Endodermal cell (in vitro differentiated cells): ENCODE data around the gene SMIM1. TPM values are rescaled to one million over a fixed set of nuclear protein-coding genes. Genes with fewer than 3 reads are reported as not detected.

Experiments used
- DNase-seq: peaks from one replicate; pipeline ENCODE4 v3.0.0-alpha.2; 2017
- H3K27ac ChIP-seq: 2 replicates; pipeline ENCODE4 v1.5.1; 2013; ENCODE audit warnings: mild to moderate bottlenecking, low read depth, low read length, moderate library complexity
- H3K27me3 ChIP-seq: 2 replicates; pipeline ENCODE4 v1.6.1; 2013; ENCODE audit warnings: mild to moderate bottlenecking, low read length, moderate library complexity; ENCODE audit not compliant: insufficient read depth, control insufficient read depth, poor library complexity, severe bottlenecking
- H3K36me3 ChIP-seq: 2 replicates; pipeline ENCODE4 v1.7.0; 2013; ENCODE audit warnings: mild to moderate bottlenecking, low read length, moderate library complexity; ENCODE audit not compliant: control insufficient read depth, insufficient read depth
- H3K4me1 ChIP-seq: one replicate; pipeline ENCODE4 v1.7.0; 2013; ENCODE audit warnings: low read length; ENCODE audit not compliant: control insufficient read depth, insufficient read depth
- H3K4me3 ChIP-seq: 2 replicates; pipeline ENCODE4 v1.5.1; 2013; ENCODE audit warnings: mild to moderate bottlenecking, low read length, moderate library complexity
- H3K9ac ChIP-seq: 2 replicates; pipeline ENCODE4 v1.6.1; 2013; ENCODE audit warnings: mild to moderate bottlenecking, low read length, moderate library complexity; ENCODE audit not compliant: poor library complexity, severe bottlenecking; ENCODE audit errors: extremely low read depth
- H3K9me3 ChIP-seq: 2 replicates; pipeline ENCODE4 v1.6.1; 2013; ENCODE audit warnings: mild to moderate bottlenecking, low read length, moderate library complexity; ENCODE audit not compliant: control insufficient read depth
- H3K27ac Mint-ChIP-seq: 2 replicates; pipeline ENCODE4 v1.8.0; 2020; ENCODE audit warnings: mixed read lengths
- H3K27me3 Mint-ChIP-seq: 2 replicates; pipeline ENCODE4 v1.8.0; 2021; ENCODE audit warnings: mild to moderate bottlenecking, mixed read lengths; ENCODE audit not compliant: insufficient read depth
- H3K36me3 Mint-ChIP-seq: 2 replicates; pipeline ENCODE4 v1.8.0; 2020; ENCODE audit warnings: low read depth, mixed read lengths
- H3K4me1 Mint-ChIP-seq: 2 replicates; pipeline ENCODE4 v1.8.0; 2020; ENCODE audit warnings: mixed read lengths
- H3K4me3 Mint-ChIP-seq: 2 replicates; pipeline ENCODE4 v1.8.0; 2020; ENCODE audit warnings: mild to moderate bottlenecking, moderate library complexity, mixed read lengths
- H3K9me3 Mint-ChIP-seq: 2 replicates; pipeline ENCODE4 v1.8.0; 2020; ENCODE audit warnings: mild to moderate bottlenecking, mixed read lengths
- WGBS, 2 experiments: methylation state at CpG; one replicate each; pipeline versions ENCODE4 v1.1.5 to v1.1.7; 2013; ENCODE audit warnings: missing lambda C conversion rate in 2 of 2, mixed read lengths in 1 of 2; ENCODE audit not compliant: insufficient coverage in 1 of 2, insufficient read length in 1 of 2; 5-methylcytosine and 5-hydroxymethylcytosine counted together
- total RNA-seq, 2 donors: library from RNA; stranded (reverse); fragmentation: NEBNext Ultra II Directional in 1 of 2; extraction: Animal tissue kit (Norgen Biotek cat#: 25700) in 1 of 2; gene quantifications; 2 replicates in 1 of 2; 3 replicates in 1 of 2; pipeline ENCODE4 v1.2.1, GENCODE V29; 2021
- TF ChIP-seq, protein P1 (sequence below): fragments of 200-600 bp; sonication (generic); conservative IDR thresholded peaks from 2 replicates; pipeline ENCODE4 v1.5.0; 2021; ENCODE audit warnings: antibody characterized with exemption, mild to moderate bottlenecking

Gene SMIM1
- total RNA-seq, 2 donors from 2014 or later = 11.1 to 15.0 TPM

DNA sequence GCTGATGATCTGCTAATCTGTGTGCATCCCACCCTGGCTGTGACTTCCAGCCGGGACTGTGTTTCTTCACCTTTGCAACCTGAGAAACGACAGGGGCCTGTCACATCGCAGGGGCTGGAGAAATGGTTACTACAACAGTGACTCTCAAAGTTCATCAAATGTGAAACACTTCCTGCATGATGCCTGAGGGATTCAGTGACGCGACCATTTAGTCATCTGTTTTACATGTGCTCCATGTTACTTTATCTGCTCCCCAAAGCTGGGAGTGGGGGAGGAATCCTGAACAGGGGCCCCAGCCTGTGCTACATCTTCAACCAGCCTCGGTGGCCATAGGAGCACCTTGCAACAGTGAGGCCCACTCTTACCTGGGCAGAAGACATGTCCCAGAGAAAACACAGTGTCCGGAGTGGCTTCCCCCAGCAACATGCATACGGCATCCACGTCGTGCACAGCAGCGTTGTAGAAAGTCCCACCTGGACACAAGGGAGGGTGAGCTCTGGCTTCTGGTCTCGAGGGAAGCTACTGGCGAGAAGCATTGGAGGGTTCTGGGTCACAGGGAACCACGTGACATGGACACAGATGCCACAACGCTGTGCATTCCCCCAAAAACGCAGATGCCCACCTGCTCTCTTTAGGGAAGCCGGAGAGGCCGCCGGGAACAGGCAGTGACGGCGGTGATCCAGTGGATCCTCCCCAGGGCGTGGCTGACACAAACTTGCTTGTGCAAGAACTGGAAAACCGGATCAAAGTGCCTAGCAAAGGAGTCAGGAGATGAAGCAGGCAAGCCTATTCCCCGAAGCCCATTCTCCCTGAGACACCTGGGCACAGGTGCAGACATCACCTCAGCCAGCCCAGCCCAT is 29.9 kb upstream of the SMIM1 start:
- Histone ChIP-seq H3K9ac (no peak overlapping the region), H3K4me1 (peaks cover 10% of the 10 kb centered on the region), H3K36me3 (peaks cover 51% of the 10 kb centered on the region), H3K27ac (no peak overlapping the region), H3K9me3 (peaks cover 12% of the 10 kb centered on the region), H3K4me3 (no peak overlapping the region), H3K27me3 (no peaks in the 10 kb centered on the region)
- H3K27me3 Mint-ChIP-seq = no peaks in the 10 kb centered on the region
- peaks cover 42% of the 10 kb centered on the region for H3K36me3 Mint-ChIP-seq
- TF ChIP-seq, protein P1, sequence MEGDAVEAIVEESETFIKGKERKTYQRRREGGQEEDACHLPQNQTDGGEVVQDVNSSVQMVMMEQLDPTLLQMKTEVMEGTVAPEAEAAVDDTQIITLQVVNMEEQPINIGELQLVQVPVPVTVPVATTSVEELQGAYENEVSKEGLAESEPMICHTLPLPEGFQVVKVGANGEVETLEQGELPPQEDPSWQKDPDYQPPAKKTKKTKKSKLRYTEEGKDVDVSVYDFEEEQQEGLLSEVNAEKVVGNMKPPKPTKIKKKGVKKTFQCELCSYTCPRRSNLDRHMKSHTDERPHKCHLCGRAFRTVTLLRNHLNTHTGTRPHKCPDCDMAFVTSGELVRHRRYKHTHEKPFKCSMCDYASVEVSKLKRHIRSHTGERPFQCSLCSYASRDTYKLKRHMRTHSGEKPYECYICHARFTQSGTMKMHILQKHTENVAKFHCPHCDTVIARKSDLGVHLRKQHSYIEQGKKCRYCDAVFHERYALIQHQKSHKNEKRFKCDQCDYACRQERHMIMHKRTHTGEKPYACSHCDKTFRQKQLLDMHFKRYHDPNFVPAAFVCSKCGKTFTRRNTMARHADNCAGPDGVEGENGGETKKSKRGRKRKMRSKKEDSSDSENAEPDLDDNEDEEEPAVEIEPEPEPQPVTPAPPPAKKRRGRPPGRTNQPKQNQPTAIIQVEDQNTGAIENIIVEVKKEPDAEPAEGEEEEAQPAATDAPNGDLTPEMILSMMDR = no peak
- no peaks in the 10 kb centered on the region for H3K9me3 Mint-ChIP-seq
- H3K4me3 Mint-ChIP-seq = no peak overlapping the region
- 96% methylated on average over 20 to 24 of the region's 24 CpGs for WGBS, 2 experiments
- DNase-seq = no peak
- H3K4me1 Mint-ChIP-seq = peaks cover 17% of the 10 kb centered on the region
- no peak overlapping the region for H3K27ac Mint-ChIP-seq

DNA sequence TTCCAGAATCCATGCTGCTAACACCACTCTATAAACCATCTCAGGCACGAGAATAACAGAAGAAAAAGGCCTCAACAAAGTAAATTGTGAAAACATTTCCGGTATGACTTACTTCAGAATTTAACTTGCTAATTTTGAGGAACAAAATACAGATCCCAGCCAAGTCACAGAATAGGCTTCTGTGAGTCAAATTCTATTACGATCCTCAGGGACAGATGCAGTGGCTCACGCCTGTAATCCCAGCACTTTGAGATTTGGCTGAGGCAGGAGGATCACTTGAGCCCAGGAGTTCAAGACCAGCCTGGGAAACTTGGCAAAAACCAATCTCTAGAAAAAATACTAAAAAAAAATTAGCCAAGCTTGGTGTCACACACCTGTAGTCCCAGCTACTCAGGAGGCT is 29.1 kb upstream of the SMIM1 start:
- 94% methylated on average over 4 of the region's 4 CpGs for WGBS, 2 experiments
- no peak overlapping the region for H3K27ac ChIP-seq
- DNase-seq = no peak
- Mint-ChIP-seq H3K36me3 (peaks cover 35% of the 10 kb centered on the region), H3K27me3 (no peaks in the 10 kb centered on the region), H3K9me3 (no peaks in the 10 kb centered on the region), H3K4me1 (peaks cover 17% of the 10 kb centered on the region), H3K4me3 (no peak overlapping the region), H3K27ac (no peak overlapping the region)
- H3K9ac ChIP-seq = no peak overlapping the region
- peaks cover 12% of the 10 kb centered on the region for H3K9me3 ChIP-seq
- no peak overlapping the region for H3K4me3 ChIP-seq
- no peaks in the 10 kb centered on the region for H3K27me3 ChIP-seq
- peaks cover 44% of the 10 kb centered on the region for H3K36me3 ChIP-seq
- peaks cover 10% of the 10 kb centered on the region for H3K4me1 ChIP-seq
- TF ChIP-seq, protein P1 = no peak

DNA sequence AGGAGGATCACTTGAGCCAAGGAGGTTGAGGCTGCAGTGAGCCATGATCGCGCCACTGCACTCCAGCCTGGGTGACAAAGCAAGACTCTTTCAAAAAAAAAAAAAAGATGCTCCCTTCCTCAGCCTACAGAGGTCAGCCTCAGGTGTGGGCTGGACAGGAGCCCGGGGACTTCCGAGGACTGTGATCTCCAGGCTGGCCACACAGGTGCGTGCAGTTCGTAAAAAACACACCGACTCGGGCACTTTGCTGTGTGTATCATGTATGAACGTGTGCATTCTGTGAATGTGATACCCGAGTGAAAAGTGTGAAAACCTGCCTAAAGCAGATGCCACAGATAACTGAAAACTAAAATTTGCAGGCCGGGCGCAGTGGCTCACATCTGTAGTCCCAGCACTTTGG is 28.7 kb upstream of the SMIM1 start:
- H3K4me1 ChIP-seq = peaks cover 10% of the 10 kb centered on the region
- WGBS, 2 experiments = 91 to 97% methylated on average over 8 to 12 of the region's 12 CpGs
- no peak for DNase-seq
- Mint-ChIP-seq H3K27ac (no peak overlapping the region), H3K4me1 (peaks cover 17% of the 10 kb centered on the region), H3K9me3 (no peaks in the 10 kb centered on the region), H3K36me3 (peaks cover 35% of the 10 kb centered on the region), H3K4me3 (no peak overlapping the region), H3K27me3 (no peaks in the 10 kb centered on the region)
- H3K27ac ChIP-seq = no peak overlapping the region
- peaks cover under 1% of the 10 kb centered on the region for H3K27me3 ChIP-seq
- no peak overlapping the region for H3K4me3 ChIP-seq
- peaks cover 40% of the 10 kb centered on the region for H3K36me3 ChIP-seq
- peaks cover 12% of the 10 kb centered on the region for H3K9me3 ChIP-seq
- no peak overlapping the region for H3K9ac ChIP-seq
- TF ChIP-seq, protein P1 = no peak
